Measurements from ENCODE around the gene CNTNAP2. TPM values are rescaled to one million over a fixed set of nuclear protein-coding genes. Genes with fewer than 3 reads are reported as not detected.

CNTNAP2 gene
- total and polyA plus RNA-seq, 2 of the 8 experiments (the other 6 are each of a cell fraction or from before 2014, with no cell fraction given), result 27.9 to 71.0 TPM

DNA sequence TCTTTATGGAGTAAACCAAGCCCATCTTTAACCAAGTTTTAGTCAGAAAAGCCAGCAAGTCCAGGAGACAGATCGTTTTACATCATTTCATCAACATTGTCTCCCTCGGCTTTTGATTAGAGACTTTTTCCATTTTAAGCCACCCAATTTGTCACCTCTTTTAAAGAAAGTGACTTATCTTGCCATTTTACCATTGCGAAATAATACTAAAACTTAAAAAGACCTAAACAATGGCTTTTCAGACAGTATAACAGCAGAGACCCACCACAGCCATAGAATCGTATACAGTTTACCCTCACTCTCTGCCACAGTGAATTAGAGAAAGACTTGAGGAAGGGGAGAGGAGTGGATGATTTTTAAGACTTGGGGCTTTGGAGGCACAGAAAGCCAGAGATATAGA, 2114.3 kb downstream of the CNTNAP2 start (continued):
- TF ChIP-seq, protein P1, sequence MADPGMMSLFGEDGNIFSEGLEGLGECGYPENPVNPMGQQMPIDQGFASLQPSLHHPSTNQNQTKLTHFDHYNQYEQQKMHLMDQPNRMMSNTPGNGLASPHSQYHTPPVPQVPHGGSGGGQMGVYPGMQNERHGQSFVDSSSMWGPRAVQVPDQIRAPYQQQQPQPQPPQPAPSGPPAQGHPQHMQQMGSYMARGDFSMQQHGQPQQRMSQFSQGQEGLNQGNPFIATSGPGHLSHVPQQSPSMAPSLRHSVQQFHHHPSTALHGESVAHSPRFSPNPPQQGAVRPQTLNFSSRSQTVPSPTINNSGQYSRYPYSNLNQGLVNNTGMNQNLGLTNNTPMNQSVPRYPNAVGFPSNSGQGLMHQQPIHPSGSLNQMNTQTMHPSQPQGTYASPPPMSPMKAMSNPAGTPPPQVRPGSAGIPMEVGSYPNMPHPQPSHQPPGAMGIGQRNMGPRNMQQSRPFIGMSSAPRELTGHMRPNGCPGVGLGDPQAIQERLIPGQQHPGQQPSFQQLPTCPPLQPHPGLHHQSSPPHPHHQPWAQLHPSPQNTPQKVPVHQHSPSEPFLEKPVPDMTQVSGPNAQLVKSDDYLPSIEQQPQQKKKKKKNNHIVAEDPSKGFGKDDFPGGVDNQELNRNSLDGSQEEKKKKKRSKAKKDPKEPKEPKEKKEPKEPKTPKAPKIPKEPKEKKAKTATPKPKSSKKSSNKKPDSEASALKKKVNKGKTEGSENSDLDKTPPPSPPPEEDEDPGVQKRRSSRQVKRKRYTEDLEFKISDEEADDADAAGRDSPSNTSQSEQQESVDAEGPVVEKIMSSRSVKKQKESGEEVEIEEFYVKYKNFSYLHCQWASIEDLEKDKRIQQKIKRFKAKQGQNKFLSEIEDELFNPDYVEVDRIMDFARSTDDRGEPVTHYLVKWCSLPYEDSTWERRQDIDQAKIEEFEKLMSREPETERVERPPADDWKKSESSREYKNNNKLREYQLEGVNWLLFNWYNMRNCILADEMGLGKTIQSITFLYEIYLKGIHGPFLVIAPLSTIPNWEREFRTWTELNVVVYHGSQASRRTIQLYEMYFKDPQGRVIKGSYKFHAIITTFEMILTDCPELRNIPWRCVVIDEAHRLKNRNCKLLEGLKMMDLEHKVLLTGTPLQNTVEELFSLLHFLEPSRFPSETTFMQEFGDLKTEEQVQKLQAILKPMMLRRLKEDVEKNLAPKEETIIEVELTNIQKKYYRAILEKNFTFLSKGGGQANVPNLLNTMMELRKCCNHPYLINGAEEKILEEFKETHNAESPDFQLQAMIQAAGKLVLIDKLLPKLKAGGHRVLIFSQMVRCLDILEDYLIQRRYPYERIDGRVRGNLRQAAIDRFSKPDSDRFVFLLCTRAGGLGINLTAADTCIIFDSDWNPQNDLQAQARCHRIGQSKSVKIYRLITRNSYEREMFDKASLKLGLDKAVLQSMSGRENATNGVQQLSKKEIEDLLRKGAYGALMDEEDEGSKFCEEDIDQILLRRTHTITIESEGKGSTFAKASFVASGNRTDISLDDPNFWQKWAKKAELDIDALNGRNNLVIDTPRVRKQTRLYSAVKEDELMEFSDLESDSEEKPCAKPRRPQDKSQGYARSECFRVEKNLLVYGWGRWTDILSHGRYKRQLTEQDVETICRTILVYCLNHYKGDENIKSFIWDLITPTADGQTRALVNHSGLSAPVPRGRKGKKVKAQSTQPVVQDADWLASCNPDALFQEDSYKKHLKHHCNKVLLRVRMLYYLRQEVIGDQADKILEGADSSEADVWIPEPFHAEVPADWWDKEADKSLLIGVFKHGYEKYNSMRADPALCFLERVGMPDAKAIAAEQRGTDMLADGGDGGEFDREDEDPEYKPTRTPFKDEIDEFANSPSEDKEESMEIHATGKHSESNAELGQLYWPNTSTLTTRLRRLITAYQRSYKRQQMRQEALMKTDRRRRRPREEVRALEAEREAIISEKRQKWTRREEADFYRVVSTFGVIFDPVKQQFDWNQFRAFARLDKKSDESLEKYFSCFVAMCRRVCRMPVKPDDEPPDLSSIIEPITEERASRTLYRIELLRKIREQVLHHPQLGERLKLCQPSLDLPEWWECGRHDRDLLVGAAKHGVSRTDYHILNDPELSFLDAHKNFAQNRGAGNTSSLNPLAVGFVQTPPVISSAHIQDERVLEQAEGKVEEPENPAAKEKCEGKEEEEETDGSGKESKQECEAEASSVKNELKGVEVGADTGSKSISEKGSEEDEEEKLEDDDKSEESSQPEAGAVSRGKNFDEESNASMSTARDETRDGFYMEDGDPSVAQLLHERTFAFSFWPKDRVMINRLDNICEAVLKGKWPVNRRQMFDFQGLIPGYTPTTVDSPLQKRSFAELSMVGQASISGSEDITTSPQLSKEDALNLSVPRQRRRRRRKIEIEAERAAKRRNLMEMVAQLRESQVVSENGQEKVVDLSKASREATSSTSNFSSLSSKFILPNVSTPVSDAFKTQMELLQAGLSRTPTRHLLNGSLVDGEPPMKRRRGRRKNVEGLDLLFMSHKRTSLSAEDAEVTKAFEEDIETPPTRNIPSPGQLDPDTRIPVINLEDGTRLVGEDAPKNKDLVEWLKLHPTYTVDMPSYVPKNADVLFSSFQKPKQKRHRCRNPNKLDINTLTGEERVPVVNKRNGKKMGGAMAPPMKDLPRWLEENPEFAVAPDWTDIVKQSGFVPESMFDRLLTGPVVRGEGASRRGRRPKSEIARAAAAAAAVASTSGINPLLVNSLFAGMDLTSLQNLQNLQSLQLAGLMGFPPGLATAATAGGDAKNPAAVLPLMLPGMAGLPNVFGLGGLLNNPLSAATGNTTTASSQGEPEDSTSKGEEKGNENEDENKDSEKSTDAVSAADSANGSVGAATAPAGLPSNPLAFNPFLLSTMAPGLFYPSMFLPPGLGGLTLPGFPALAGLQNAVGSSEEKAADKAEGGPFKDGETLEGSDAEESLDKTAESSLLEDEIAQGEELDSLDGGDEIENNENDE (IDR thresholded peaks at IDR 0.05; ENCODE audit: insufficient replicate concordance, low read length), result no peak
- TF ChIP-seq SIN3A (conservative IDR thresholded peaks at IDR 0.05 in 1 of 2, IDR thresholded peaks at IDR 0.05 in 1 of 2; ENCODE audit: low read depth in 1 of 2, low read length in 2 of 2) (no peak), JUND (IDR thresholded peaks at IDR 0.05; ENCODE audit: low read length) (no peak), TCF12 (IDR thresholded peaks at IDR 0.05; ENCODE audit: low read depth, low read length) (no peak), KDM4A (IDR thresholded peaks at IDR 0.05; ENCODE audit: low read depth, low read length, severe bottlenecking) (no peak), MAFK (IDR thresholded peaks at IDR 0.05; ENCODE audit: low read depth, low read length) (no peak), CHD2 (IDR thresholded peaks at IDR 0.05; ENCODE audit: low read length) (no peak), EP300 (IDR thresholded peaks at IDR 0.05; ENCODE audit: borderline replicate concordance in 1 of 2, low read depth in 2 of 2, low read length in 2 of 2) (no peak), CHD1 (IDR thresholded peaks at IDR 0.05; ENCODE audit: low read depth, low read length) (no peak), EGR1 (IDR thresholded peaks at IDR 0.05; ENCODE audit: borderline replicate concordance, low read depth, low read length) (no peak)
- TF ChIP-seq, protein P2, sequence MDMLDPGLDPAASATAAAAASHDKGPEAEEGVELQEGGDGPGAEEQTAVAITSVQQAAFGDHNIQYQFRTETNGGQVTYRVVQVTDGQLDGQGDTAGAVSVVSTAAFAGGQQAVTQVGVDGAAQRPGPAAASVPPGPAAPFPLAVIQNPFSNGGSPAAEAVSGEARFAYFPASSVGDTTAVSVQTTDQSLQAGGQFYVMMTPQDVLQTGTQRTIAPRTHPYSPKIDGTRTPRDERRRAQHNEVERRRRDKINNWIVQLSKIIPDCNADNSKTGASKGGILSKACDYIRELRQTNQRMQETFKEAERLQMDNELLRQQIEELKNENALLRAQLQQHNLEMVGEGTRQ (IDR thresholded peaks at IDR 0.05; ENCODE audit: low read length), result no peak
